ENCODE results near the gene SNTG2.

SNTG2 gene

DNA sequence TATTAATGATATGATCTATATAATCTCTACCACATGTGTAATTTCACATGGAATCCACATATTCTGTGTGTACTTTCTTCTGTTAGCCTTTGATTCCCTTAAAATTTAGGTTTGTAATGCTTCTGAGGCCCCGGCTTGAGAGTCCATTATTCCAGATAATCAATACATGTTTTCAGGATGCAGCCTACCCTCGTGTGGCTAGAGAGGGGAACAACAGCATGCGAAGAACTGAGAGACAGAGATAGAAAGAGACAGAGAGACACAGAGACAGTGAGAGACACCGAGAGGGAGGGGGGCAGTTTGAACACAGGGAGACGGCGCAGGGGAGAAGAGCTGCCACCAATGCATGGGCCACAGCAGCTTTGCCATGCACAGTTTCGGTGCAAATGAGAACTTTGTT, 185.4 kb downstream of the SNTG2 start:
- H3K9ac ChIP-seq (ENCODE audit: low read length) = no peak overlapping the region
- no peak overlapping the region for H3K4me3 ChIP-seq (ENCODE audit: low read depth in 1 of 2, low read length in 2 of 2)
- no peak overlapping the region for H3K27ac ChIP-seq (ENCODE audit: low read depth, low read length)
- H3K9me3 ChIP-seq (ENCODE audit: low read length) = no peaks in the 10 kb centered on the region
- no peaks in the 10 kb centered on the region for H3K36me3 ChIP-seq (ENCODE audit: insufficient read depth, low read length)
- no peaks in the 10 kb centered on the region for H3K27me3 ChIP-seq (ENCODE audit: control insufficient read depth in 1 of 2, insufficient read depth in 2 of 2, low read length in 2 of 2)
- H3K4me1 ChIP-seq (ENCODE audit: insufficient read depth, low read length) = no peaks in the 10 kb centered on the region

DNA sequence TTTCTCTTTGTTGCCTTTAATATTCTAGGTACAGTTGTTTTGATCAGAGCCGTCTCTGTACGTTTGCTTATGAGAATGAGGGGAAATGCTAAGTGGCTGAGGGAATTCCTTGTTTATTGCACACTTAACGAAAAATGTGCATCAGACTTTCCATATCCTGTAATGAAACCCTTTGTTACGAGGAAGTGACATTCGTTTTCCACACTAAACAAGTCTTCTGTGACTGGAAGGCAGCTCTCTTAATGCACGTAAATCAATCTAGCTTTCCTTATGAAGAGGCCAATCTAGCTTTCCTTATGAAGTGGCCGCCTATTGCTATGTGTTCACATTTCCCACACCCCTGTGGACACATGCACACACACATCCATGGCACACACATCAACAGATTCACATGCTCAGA, 186.2 kb downstream of the SNTG2 start:
- H3K9me3 ChIP-seq (ENCODE audit: low read length) = no peaks in the 10 kb centered on the region
- H3K36me3 ChIP-seq (ENCODE audit: insufficient read depth, low read length) = no peaks in the 10 kb centered on the region
- no peaks in the 10 kb centered on the region for H3K27me3 ChIP-seq (ENCODE audit: control insufficient read depth in 1 of 2, insufficient read depth in 2 of 2, low read length in 2 of 2)
- no peak overlapping the region for H3K4me3 ChIP-seq (ENCODE audit: low read depth in 1 of 2, low read length in 2 of 2)
- H3K27ac ChIP-seq (ENCODE audit: low read depth, low read length) = no peak overlapping the region
- no peaks in the 10 kb centered on the region for H3K4me1 ChIP-seq (ENCODE audit: insufficient read depth, low read length)
- H3K9ac ChIP-seq (ENCODE audit: low read length) = no peak overlapping the region

DNA sequence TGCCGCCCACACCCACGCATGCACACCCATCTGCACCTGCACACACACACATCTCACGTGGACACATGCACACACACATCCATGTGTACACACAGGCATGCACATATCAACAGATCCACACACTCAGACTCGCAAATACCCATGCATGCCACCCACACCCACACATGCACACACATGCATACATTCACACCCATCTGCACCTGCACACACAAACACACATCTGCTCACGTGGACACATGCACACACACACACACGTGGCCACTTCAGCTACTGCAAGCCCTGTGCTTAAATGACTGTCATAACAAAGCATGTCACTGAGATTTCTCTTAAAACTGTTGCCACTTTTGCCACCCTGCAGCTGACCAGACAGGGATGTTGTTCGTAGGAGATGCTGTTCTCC, 186.6 kb downstream of the SNTG2 start:
- Histone ChIP-seq H3K4me3 (ENCODE audit: low read depth in 1 of 2, low read length in 2 of 2) (no peak overlapping the region), H3K36me3 (ENCODE audit: insufficient read depth, low read length) (no peaks in the 10 kb centered on the region), H3K27ac (ENCODE audit: low read depth, low read length) (no peak overlapping the region), H3K4me1 (ENCODE audit: insufficient read depth, low read length) (no peaks in the 10 kb centered on the region), H3K27me3 (ENCODE audit: control insufficient read depth in 1 of 2, insufficient read depth in 2 of 2, low read length in 2 of 2) (no peaks in the 10 kb centered on the region), H3K9ac (ENCODE audit: low read length) (no peak overlapping the region), H3K9me3 (ENCODE audit: low read length) (no peaks in the 10 kb centered on the region)

DNA sequence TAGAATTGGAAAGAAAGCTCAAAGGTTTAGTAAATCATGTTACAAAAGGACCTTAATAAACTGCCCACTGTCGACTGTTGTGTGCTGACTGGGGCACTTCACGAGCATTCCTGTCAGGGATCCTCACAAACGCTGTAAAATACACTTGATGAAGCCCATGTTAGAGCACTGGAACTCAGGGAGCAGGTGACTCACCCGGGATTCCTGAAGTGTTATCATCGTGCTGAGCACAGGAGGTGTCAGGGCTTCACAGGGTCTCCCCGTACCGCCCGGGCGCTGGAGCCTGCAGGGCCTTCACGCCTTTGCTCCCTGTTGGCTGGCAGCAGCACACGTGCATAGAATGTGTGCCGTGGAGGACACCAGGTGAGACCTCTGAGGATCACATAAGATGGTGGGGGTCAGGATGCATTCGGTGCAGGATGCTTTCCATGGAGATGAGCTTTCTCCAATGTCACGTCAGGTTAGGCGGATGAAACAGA, 187.3 kb downstream of the SNTG2 start:
- Histone ChIP-seq H3K27me3 (ENCODE audit: control insufficient read depth in 1 of 2, insufficient read depth in 2 of 2, low read length in 2 of 2) (no peaks in the 10 kb centered on the region), H3K9ac (ENCODE audit: low read length) (no peak overlapping the region), H3K27ac (ENCODE audit: low read depth, low read length) (no peak overlapping the region), H3K9me3 (ENCODE audit: low read length) (no peaks in the 10 kb centered on the region), H3K4me3 (ENCODE audit: low read depth in 1 of 2, low read length in 2 of 2) (no peak overlapping the region), H3K4me1 (ENCODE audit: insufficient read depth, low read length) (no peaks in the 10 kb centered on the region), H3K36me3 (ENCODE audit: insufficient read depth, low read length) (no peaks in the 10 kb centered on the region)

DNA sequence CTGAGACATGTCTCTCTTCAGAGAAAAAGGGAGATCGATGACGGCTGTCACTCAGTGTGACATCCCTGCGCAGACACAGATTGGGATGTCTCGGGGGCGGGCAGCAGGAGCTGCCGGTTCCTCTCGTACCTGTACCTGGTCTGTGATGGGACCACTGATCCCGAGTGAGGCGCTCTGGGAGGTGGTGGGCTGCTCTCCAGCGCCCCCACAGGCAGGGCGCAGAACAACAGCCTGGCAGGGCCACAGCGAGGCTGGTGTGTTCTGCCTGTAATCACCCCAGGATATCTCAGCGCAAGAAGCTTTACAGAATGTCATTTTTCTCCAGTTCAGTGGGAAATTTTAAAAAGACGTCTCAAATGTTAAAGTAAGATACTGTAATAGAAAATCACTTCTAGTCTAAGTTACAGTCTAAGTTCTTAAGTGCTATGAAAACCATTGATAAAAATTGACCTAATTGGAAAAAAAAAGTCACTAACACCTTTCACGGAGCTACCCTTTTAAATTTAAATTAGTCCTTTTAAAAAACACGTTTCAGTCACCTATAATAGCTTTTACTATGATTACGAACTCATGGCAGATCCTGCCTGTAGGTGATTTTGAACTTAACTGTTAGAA, 189.8 kb downstream of the SNTG2 start:
- Histone ChIP-seq H3K27me3 (ENCODE audit: control insufficient read depth in 1 of 2, insufficient read depth in 2 of 2, low read length in 2 of 2) (no peaks in the 10 kb centered on the region), H3K4me1 (ENCODE audit: insufficient read depth, low read length) (no peaks in the 10 kb centered on the region), H3K9ac (ENCODE audit: low read length) (no peak overlapping the region), H3K27ac (ENCODE audit: low read depth, low read length) (no peak overlapping the region), H3K9me3 (ENCODE audit: low read length) (no peaks in the 10 kb centered on the region), H3K36me3 (ENCODE audit: insufficient read depth, low read length) (no peaks in the 10 kb centered on the region), H3K4me3 (ENCODE audit: low read depth in 1 of 2, low read length in 2 of 2) (no peak overlapping the region)

DNA sequence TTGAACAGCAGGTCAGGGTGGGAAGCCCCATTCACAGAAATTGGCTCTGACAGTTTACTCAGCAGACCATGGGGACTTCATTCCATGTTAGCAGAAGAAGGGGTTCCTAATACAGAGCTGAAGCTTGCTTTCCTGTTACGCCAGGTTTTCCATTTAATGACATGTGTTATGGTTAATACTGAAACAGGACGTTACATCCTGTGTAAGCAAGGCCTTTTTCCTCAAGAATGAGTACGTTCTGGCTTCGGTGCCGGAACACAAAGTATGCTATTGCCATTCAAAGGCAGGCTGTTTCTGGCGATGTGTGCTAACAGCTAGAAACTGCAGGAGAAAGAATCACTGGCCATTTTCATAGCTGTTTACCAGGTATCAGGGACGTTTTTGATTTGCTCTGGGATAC, 190.4 kb downstream of the SNTG2 start:
- Histone ChIP-seq H3K27me3 (ENCODE audit: control insufficient read depth in 1 of 2, insufficient read depth in 2 of 2, low read length in 2 of 2) (no peaks in the 10 kb centered on the region), H3K4me3 (ENCODE audit: low read depth in 1 of 2, low read length in 2 of 2) (no peak overlapping the region), H3K4me1 (ENCODE audit: insufficient read depth, low read length) (no peaks in the 10 kb centered on the region), H3K36me3 (ENCODE audit: insufficient read depth, low read length) (no peaks in the 10 kb centered on the region), H3K27ac (ENCODE audit: low read depth, low read length) (no peak overlapping the region), H3K9ac (ENCODE audit: low read length) (no peak overlapping the region), H3K9me3 (ENCODE audit: low read length) (no peaks in the 10 kb centered on the region)

DNA sequence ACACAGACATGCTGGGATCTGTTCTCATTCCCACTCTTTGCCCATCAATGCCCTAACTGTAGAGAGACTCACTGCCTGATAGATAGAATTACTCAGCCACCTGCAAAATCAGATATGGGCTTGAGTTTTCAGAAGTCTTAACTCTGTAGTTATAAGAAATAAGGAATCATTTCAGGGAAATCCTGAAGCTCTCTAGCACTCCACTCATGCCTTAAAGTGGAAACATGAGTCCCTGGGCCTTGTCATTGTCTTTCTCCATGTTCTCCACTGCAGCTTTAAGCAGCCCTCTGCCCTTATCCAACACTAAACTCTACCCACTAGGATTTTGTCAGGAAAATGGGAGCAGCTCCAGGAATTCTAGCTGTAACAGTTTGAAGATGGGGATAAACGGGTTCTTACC, 192.5 kb downstream of the SNTG2 start:
- Histone ChIP-seq H3K4me1 (ENCODE audit: insufficient read depth, low read length) (no peaks in the 10 kb centered on the region), H3K9ac (ENCODE audit: low read length) (no peak overlapping the region), H3K9me3 (ENCODE audit: low read length) (no peaks in the 10 kb centered on the region), H3K4me3 (ENCODE audit: low read depth in 1 of 2, low read length in 2 of 2) (no peak overlapping the region), H3K27me3 (ENCODE audit: control insufficient read depth in 1 of 2, insufficient read depth in 2 of 2, low read length in 2 of 2) (no peaks in the 10 kb centered on the region), H3K36me3 (ENCODE audit: insufficient read depth, low read length) (no peaks in the 10 kb centered on the region), H3K27ac (ENCODE audit: low read depth, low read length) (no peak overlapping the region)

DNA sequence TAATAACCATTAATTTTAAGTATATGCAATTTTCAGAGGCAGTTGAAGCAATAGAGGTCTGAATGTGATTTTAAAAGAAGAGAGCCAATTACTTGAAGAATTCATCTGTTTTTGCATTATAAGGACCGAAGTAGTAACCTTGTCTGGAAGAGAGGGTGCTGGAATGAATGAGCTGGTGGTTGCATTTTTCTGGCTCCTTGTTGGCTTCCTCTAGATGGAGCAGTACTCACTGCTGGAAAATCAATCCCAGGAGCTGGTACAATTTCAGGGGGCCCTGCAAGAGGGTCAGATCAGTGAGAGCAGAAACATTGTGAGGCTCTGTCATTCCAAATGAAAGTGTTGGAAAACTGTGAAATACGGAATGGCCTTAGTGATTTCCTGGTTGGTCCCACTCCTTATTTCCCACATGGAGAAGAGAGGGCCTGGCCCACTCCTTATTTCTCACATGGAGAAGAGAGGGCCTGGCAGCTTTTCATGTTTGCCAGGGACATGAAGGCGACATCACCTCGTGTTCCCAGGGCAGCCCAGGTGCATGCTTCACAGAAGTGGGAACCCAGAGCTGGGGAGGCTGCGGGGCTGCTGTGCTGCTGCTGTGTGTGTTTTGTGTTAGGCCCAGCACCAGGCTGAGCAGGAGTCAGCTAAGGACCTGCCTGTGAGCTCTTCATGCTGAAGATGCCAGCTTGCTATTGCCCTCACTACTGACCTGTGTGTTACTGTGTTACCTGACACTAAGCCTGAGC, 197.4 kb downstream of the SNTG2 start:
- Histone ChIP-seq H3K4me3 (ENCODE audit: low read depth in 1 of 2, low read length in 2 of 2) (no peak overlapping the region), H3K27me3 (ENCODE audit: control insufficient read depth in 1 of 2, insufficient read depth in 2 of 2, low read length in 2 of 2) (no peaks in the 10 kb centered on the region), H3K9me3 (ENCODE audit: low read length) (no peaks in the 10 kb centered on the region), H3K36me3 (ENCODE audit: insufficient read depth, low read length) (no peaks in the 10 kb centered on the region), H3K4me1 (ENCODE audit: insufficient read depth, low read length) (no peaks in the 10 kb centered on the region), H3K9ac (ENCODE audit: low read length) (no peak overlapping the region), H3K27ac (ENCODE audit: low read depth, low read length) (no peak overlapping the region)

DNA sequence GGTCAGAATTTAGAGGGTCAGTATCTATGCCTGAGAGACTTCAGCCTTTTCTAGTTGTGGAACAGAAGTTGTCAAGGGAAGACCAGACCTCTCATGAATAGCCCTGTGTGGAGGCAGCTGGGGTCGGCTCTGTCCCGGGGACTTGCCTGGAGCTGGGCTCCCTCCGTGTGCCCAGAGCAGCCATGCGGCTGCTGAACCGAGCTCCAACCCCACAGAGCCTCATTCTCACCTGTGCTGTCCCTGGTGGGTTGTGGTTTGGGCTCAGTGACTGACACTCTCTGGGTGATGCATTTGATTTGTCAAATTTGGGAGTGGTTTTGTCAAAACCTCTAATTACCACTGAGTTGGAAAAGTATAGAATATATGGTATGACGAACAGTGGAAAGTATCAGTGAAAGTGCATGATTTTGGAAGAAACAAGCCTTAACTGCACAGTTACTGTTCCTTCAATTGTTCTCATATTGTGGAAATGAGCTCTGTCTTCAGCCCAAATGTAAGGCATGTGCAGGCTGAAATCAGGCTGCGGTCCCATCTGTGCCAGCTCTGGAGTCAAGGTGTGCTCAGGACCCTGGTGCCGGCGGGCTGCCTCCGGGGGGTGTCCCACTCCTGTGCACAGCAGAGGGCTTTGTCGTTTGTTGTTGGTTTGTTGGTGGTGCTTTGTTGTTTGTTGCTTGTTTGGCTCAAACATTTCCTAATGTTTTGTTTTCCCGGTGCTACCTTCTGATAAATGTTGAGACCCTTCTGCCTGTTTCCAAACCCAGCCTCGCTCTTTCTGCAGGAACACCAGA, 200.3 kb downstream of the SNTG2 start:
- no peaks in the 10 kb centered on the region for H3K9me3 ChIP-seq (ENCODE audit: low read length)
- no peak overlapping the region for H3K27ac ChIP-seq (ENCODE audit: low read depth, low read length)
- H3K27me3 ChIP-seq (ENCODE audit: control insufficient read depth in 1 of 2, insufficient read depth in 2 of 2, low read length in 2 of 2) = no peaks in the 10 kb centered on the region
- H3K9ac ChIP-seq (ENCODE audit: low read length) = no peak overlapping the region
- no peaks in the 10 kb centered on the region for H3K36me3 ChIP-seq (ENCODE audit: insufficient read depth, low read length)
- no peak overlapping the region for H3K4me3 ChIP-seq (ENCODE audit: low read depth in 1 of 2, low read length in 2 of 2)
- no peaks in the 10 kb centered on the region for H3K4me1 ChIP-seq (ENCODE audit: insufficient read depth, low read length)

DNA sequence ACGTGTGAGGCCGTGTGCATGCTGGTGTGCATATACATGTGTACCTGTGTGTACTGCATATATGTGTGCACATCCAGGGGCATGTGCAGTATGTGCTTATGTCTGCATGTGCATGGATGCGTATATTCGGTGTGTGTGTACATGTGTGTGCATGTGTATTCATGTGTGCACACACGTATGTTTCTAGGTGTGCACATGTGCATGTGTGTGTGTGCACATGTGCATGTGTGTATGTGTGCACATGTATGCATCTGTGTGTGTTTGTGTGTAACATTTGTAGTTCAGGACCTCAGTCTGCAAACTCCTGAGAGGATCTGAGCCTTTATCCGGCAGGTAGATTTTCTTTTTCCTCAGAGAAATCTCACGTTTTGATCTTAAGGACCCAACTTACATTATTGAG, 201.7 kb downstream of the SNTG2 start:
- H3K9me3 ChIP-seq (ENCODE audit: low read length) = no peaks in the 10 kb centered on the region
- H3K4me1 ChIP-seq (ENCODE audit: insufficient read depth, low read length) = no peaks in the 10 kb centered on the region
- no peak overlapping the region for H3K27ac ChIP-seq (ENCODE audit: low read depth, low read length)
- no peak overlapping the region for H3K9ac ChIP-seq (ENCODE audit: low read length)
- no peak overlapping the region for H3K4me3 ChIP-seq (ENCODE audit: low read depth in 1 of 2, low read length in 2 of 2)
- H3K36me3 ChIP-seq (ENCODE audit: insufficient read depth, low read length) = no peaks in the 10 kb centered on the region
- no peaks in the 10 kb centered on the region for H3K27me3 ChIP-seq (ENCODE audit: control insufficient read depth in 1 of 2, insufficient read depth in 2 of 2, low read length in 2 of 2)

DNA sequence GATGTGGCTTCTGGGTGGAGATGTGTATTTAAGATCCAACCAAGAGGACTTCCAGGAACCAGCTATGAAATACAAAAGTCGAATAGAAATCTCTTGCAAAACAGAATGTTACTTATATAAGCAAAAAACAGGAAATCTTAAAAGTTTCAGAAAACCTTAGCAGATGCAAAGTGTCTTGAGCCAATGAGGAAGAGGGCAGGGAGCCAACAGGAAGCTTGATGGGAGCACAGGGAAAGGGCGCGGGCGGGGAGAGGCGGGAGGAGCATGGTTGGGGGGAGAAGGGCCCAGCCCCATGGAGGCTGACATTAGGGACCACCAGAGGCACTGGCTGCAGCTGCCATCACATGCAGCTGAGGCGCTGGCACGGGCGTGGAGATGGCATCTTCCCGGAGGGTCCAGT, 203.3 kb downstream of the SNTG2 start:
- H3K4me3 ChIP-seq (ENCODE audit: low read depth in 1 of 2, low read length in 2 of 2) = no peak overlapping the region
- H3K4me1 ChIP-seq (ENCODE audit: insufficient read depth, low read length) = no peaks in the 10 kb centered on the region
- H3K9ac ChIP-seq (ENCODE audit: low read length) = no peak overlapping the region
- H3K36me3 ChIP-seq (ENCODE audit: insufficient read depth, low read length) = no peaks in the 10 kb centered on the region
- H3K27me3 ChIP-seq (ENCODE audit: control insufficient read depth in 1 of 2, insufficient read depth in 2 of 2, low read length in 2 of 2) = no peaks in the 10 kb centered on the region
- H3K9me3 ChIP-seq (ENCODE audit: low read length) = no peaks in the 10 kb centered on the region
- no peak overlapping the region for H3K27ac ChIP-seq (ENCODE audit: low read depth, low read length)
